ENCODE results near the gene MCCD1.

- TF ChIP-seq CTCF (conservative IDR thresholded peaks at IDR 0.05; ENCODE audit: low read depth, low read length): no peak
- TF ChIP-seq EZH2 (IDR thresholded peaks at IDR 0.05; ENCODE audit: low read length, unreplicated experiment): no peak
These were observed 3.2 kb downstream of the MCCD1 start for GRCh38 chr6:31531771-31532643.
